ENCODE results near the gene CLK1. TPM values are rescaled to one million over a fixed set of nuclear protein-coding genes. Genes with fewer than 3 reads are reported as not detected.

The CLK1 gene
- 699 and 745 TPM in 2 replicates for polyA plus RNA-seq
- polyA minus RNA-seq, result 219 and 220 TPM in 2 replicates

DNA sequence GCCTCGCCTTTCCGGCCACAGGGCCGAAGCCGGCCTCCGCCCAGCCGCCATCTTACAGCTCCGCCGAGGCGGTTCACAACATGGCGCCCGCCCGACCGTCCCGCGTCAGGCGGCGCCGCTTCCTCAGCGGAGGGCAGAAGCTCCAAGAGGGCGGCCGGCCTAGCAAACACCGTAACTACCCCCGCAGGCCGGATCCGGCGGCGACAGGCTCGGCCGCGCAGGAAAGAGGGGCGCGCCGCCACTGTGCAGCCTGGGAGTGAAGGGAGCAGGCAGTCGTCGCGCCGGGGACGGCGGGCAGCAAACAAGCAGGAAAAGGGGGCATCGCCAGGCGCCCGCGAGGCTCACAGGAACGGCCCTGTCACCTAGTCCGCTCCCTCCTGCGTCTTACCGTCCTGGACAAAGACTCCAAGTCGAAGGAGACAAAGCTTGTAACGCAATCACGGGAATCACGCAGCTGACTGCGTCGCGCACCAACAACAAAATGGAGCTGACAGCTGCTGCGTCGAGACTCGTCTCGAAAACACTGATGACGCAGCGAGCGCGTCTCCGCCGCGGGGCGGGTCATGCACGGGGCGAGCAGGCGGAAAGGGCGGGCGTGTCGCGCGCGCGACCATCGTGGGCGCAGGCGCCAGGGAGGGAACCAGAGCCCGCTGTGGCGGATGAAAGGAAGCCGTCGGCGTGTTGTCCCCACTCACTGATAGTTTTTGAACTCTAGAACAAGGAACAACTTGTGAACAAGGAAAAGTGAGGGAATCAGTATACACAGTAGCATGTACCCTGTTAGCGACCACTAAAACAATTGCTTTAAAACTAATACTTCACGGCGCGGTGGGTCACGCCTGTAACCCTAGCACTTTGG, at the start of gene CLK1:
Gene CLK1 (minus strand): TSS at position 483 of the 859 bp plus-strand sequence. CDS start 2,796 bp downstream, outside the sequence.
- Histone ChIP-seq H3K9ac (ENCODE audit: low read length) (peak within 1 kb of the TSS; percentile 100), H3K27ac (ENCODE audit: low read length) (peak within 1 kb of the TSS; percentile 100), H3K9me2 (ENCODE audit: insufficient read depth, low read length) (no peaks in the 10 kb centered on the region), H4K20me1 (ENCODE audit: insufficient read depth) (peaks cover 27% of the 10 kb centered on the region), H3K4me2 (ENCODE audit: low read length) (peak within 1 kb of the TSS; percentile 68), H3K79me2 (replicated peaks; ENCODE audit: insufficient read depth, low read length) (peaks cover 47% of the 10 kb centered on the region), H3F3A (ENCODE audit: insufficient read depth, low read length, poor library complexity, severe bottlenecking) (peaks cover 4% of the 10 kb centered on the region), H3K27me3 (ENCODE audit: insufficient read depth, low read depth, low read length) (no peaks in the 10 kb centered on the region), H3K4me3 (ENCODE audit: low read length) (peak within 1 kb of the TSS; percentile 98), H3K9me3 (ENCODE audit: low read length) (no peaks in the 10 kb centered on the region), H3K36me3 (ENCODE audit: insufficient read depth, low read length) (peaks cover 3% of the 10 kb centered on the region), H2AFZ (ENCODE audit: low read depth, low read length) (peak within 1 kb of the TSS; percentile 86)
- TF ChIP-seq EZH2 (IDR thresholded peaks at IDR 0.05; ENCODE audit: borderline replicate concordance, insufficient read depth, low read length, poor library complexity, severe bottlenecking) (no peak), POLR2AphosphoS5 (IDR thresholded peaks at IDR 0.05) (peak; percentile 100), MXI1 (conservative IDR thresholded peaks at IDR 0.05; ENCODE audit: poor library complexity, severe bottlenecking) (peak; percentile 65), TAF1 (IDR thresholded peaks at IDR 0.05; ENCODE audit: low read depth) (peak; percentile 99), EP300 (conservative IDR thresholded peaks at IDR 0.05; ENCODE audit: poor library complexity, severe bottlenecking) (peak; percentile 88), SMC3 (conservative IDR thresholded peaks at IDR 0.05; ENCODE audit: poor library complexity) (peak; percentile 33), RAD21 (conservative IDR thresholded peaks at IDR 0.05) (no peak)
- TF ChIP-seq, protein P1, sequence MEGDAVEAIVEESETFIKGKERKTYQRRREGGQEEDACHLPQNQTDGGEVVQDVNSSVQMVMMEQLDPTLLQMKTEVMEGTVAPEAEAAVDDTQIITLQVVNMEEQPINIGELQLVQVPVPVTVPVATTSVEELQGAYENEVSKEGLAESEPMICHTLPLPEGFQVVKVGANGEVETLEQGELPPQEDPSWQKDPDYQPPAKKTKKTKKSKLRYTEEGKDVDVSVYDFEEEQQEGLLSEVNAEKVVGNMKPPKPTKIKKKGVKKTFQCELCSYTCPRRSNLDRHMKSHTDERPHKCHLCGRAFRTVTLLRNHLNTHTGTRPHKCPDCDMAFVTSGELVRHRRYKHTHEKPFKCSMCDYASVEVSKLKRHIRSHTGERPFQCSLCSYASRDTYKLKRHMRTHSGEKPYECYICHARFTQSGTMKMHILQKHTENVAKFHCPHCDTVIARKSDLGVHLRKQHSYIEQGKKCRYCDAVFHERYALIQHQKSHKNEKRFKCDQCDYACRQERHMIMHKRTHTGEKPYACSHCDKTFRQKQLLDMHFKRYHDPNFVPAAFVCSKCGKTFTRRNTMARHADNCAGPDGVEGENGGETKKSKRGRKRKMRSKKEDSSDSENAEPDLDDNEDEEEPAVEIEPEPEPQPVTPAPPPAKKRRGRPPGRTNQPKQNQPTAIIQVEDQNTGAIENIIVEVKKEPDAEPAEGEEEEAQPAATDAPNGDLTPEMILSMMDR (IDR thresholded peaks at IDR 0.05; ENCODE audit: poor library complexity, severe bottlenecking), result no peak
- TF ChIP-seq, protein P2, sequence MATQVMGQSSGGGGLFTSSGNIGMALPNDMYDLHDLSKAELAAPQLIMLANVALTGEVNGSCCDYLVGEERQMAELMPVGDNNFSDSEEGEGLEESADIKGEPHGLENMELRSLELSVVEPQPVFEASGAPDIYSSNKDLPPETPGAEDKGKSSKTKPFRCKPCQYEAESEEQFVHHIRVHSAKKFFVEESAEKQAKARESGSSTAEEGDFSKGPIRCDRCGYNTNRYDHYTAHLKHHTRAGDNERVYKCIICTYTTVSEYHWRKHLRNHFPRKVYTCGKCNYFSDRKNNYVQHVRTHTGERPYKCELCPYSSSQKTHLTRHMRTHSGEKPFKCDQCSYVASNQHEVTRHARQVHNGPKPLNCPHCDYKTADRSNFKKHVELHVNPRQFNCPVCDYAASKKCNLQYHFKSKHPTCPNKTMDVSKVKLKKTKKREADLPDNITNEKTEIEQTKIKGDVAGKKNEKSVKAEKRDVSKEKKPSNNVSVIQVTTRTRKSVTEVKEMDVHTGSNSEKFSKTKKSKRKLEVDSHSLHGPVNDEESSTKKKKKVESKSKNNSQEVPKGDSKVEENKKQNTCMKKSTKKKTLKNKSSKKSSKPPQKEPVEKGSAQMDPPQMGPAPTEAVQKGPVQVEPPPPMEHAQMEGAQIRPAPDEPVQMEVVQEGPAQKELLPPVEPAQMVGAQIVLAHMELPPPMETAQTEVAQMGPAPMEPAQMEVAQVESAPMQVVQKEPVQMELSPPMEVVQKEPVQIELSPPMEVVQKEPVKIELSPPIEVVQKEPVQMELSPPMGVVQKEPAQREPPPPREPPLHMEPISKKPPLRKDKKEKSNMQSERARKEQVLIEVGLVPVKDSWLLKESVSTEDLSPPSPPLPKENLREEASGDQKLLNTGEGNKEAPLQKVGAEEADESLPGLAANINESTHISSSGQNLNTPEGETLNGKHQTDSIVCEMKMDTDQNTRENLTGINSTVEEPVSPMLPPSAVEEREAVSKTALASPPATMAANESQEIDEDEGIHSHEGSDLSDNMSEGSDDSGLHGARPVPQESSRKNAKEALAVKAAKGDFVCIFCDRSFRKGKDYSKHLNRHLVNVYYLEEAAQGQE (IDR thresholded peaks at IDR 0.05; ENCODE audit: borderline replicate concordance), result peak; percentile 96

DNA sequence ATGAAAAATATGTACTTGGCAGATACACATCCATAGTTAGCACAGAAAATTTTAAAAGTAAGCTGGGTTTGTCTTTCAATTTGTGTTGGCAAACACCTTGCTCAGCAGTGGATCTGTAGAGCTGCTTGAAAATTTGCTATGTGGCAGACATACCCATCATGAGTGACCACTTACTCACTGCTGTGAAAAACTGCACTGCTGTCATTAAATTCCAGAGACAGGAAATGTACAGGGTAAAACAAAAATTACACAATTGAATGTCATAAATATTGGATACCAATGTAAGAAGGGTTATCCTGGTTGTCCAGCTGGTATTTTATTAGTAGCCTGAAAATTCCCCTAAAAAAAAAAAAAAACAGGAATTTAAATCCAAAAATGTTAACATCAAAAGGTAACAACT, 49.2 kb upstream of the CLK1 start:
- Histone ChIP-seq H3K9me3 (ENCODE audit: low read length) (no peaks in the 10 kb centered on the region), H3F3A (ENCODE audit: insufficient read depth, low read length, poor library complexity, severe bottlenecking) (no peaks in the 10 kb centered on the region), H3K36me3 (ENCODE audit: insufficient read depth, low read length) (no peaks in the 10 kb centered on the region), H3K27ac (ENCODE audit: low read length) (no peak overlapping the region), H3K79me2 (replicated peaks; ENCODE audit: insufficient read depth, low read length) (no peaks in the 10 kb centered on the region), H3K4me2 (ENCODE audit: low read length) (no peak overlapping the region), H4K20me1 (ENCODE audit: insufficient read depth) (no peaks in the 10 kb centered on the region), H3K9ac (ENCODE audit: low read length) (no peak overlapping the region), H2AFZ (ENCODE audit: low read depth, low read length) (no peak overlapping the region), H3K9me2 (ENCODE audit: insufficient read depth, low read length) (no peaks in the 10 kb centered on the region), H3K4me3 (ENCODE audit: low read length) (no peak overlapping the region), H3K27me3 (ENCODE audit: insufficient read depth, low read depth, low read length) (no peaks in the 10 kb centered on the region)
- TF ChIP-seq, protein P1 (IDR thresholded peaks at IDR 0.05; ENCODE audit: poor library complexity, severe bottlenecking), result no peak
- TF ChIP-seq RAD21 (conservative IDR thresholded peaks at IDR 0.05), result no peak
- no peak for TF ChIP-seq MXI1 (conservative IDR thresholded peaks at IDR 0.05; ENCODE audit: poor library complexity, severe bottlenecking)
- TF ChIP-seq, protein P2 (IDR thresholded peaks at IDR 0.05; ENCODE audit: borderline replicate concordance), result no peak
- TF ChIP-seq SMC3 (conservative IDR thresholded peaks at IDR 0.05; ENCODE audit: poor library complexity), result no peak
- TF ChIP-seq POLR2AphosphoS5 (IDR thresholded peaks at IDR 0.05), result no peak
- TF ChIP-seq EP300 (conservative IDR thresholded peaks at IDR 0.05; ENCODE audit: poor library complexity, severe bottlenecking), result no peak
- no peak for TF ChIP-seq TAF1 (IDR thresholded peaks at IDR 0.05; ENCODE audit: low read depth)
- no peak for TF ChIP-seq EZH2 (IDR thresholded peaks at IDR 0.05; ENCODE audit: borderline replicate concordance, insufficient read depth, low read length, poor library complexity, severe bottlenecking)

All from neural cell (in vitro differentiated cells).